Measurements from ENCODE around the gene MCAM. TPM values are rescaled to one million over a fixed set of nuclear protein-coding genes. Genes with fewer than 3 reads are reported as not detected.

MCAM gene
- total and polyA plus RNA-seq, 2 of the 8 experiments (the other 6 are each of a cell fraction or from before 2014, with no cell fraction given) = 22.4 to 32.2 TPM

DNA sequence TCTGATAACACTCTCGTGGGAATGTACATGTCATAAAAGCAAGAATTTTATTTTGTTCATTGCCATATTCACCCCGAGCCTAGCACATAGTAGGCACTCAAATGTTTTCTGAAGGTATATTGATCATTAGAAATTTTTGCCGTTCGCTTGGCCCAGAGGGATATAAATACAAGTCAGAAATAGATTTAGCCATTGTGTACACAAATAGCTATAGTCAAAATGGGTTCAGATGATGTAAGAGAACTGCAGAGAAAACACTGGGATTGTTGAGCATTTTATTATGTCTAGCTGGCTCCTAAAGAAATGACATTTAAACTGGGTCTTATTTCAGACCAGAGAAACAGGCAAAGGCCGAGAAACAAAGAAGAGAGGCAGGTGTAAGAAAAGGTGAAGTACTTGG lies 49.3 kb downstream of the MCAM start:
- Histone ChIP-seq H3K4me2 (ENCODE audit: insufficient read depth in 1 of 2, low read depth in 2 of 2, low read length in 2 of 2) (no peak overlapping the region), H3K18ac (ENCODE audit: extremely low read depth, low read length) (no peak overlapping the region), H2BK5ac (ENCODE audit: low read depth, low read length) (no peak overlapping the region), H4K8ac (ENCODE audit: extremely low read depth, insufficient read depth, low read length) (no peak overlapping the region), H2AK5ac (ENCODE audit: low read depth, low read length) (no peak overlapping the region), H4K5ac (ENCODE audit: insufficient read length, low read depth, low read length) (no peak overlapping the region), H3K79me1 (ENCODE audit: low read depth, low read length) (0 out of 2 replicates have a peak, but pooled peaks cover 3% of the 10 kb centered on the region), H3K4ac (replicated peaks; ENCODE audit: insufficient read length, low read depth, low read length) (no peak overlapping the region), H4K20me1 (replicated peaks in 1 of 2; ENCODE audit: control insufficient read depth in 1 of 2, insufficient read depth in 2 of 2, low read length in 2 of 2) (peaks cover 4 to 5% of the 10 kb centered on the region in 2 experiments), H3K79me2 (ENCODE audit: control insufficient read depth in 1 of 2, insufficient read depth in 2 of 2, low read length in 2 of 2) (peaks cover 0 to 61% of the 10 kb centered on the region in 2 experiments; a peak in 3 of 4 replicates), H3K23me2 (ENCODE audit: low read depth, low read length) (no peaks in the 10 kb centered on the region), H3K36me3 (ENCODE audit: control insufficient read depth in 2 of 4, insufficient read depth in 4 of 4, low read length in 3 of 4) (peaks cover 0 to 10% (median 2%) of the 10 kb centered on the region in 4 experiments; a peak in 2 of 8 replicates), H3K4me3 (ENCODE audit: extremely low read depth in 1 of 4, insufficient read depth in 2 of 4, low read depth in 3 of 4, low read length in 4 of 4) (no peak overlapping the region), H3K4me1 (replicated peaks in 1 of 4; ENCODE audit: control insufficient read depth in 3 of 4, insufficient read depth in 4 of 4, low read length in 3 of 4) (peaks cover 0 to 3% (median 0%) of the 10 kb centered on the region in 4 experiments; a peak in 1 of 7 replicates), H3K23ac (ENCODE audit: insufficient read length) (no peak overlapping the region), H2BK12ac (ENCODE audit: low read depth, low read length) (no peak overlapping the region), H4K91ac (replicated peaks; ENCODE audit: insufficient read length, low read length) (no peak overlapping the region), H3K27ac (ENCODE audit: low read depth, low read length) (no peak overlapping the region), H3K56ac (replicated peaks; ENCODE audit: insufficient read length, low read depth, low read length) (no peak overlapping the region), H2BK120ac (replicated peaks; ENCODE audit: low read depth, low read length) (no peak overlapping the region), H3K9ac (replicated peaks in 1 of 4; ENCODE audit: extremely low read depth in 1 of 4, low read depth in 3 of 4, low read length in 3 of 4) (no peak overlapping the region), H3K9me3 (ENCODE audit: insufficient read depth in 2 of 2, low read depth in 1 of 2, low read length in 1 of 2) (no peaks in the 10 kb centered on the region), H2AFZ (ENCODE audit: low read length) (no peak overlapping the region), H2BK15ac (ENCODE audit: low read length) (no peak overlapping the region), H3K14ac (ENCODE audit: insufficient read length) (no peak overlapping the region), H3K27me3 (replicated peaks in 1 of 4; ENCODE audit: control insufficient read depth in 3 of 4, extremely low read depth in 1 of 4, insufficient read depth in 3 of 4, low read length in 3 of 4) (no peaks in the 10 kb centered on the region), H2BK20ac (ENCODE audit: low read length) (no peak overlapping the region)
- 90% methylated on average over 5 of the region's 5 CpGs; no CpG with 5 or more reads in 1 of the 2 experiments for WGBS, 2 experiments (ENCODE audit: extremely low coverage in 1 of 2, insufficient coverage in 1 of 2, insufficient read length in 1 of 2, insufficient replicate concordance in 2 of 2, low coverage in 1 of 2, low lambda C conversion rate in 2 of 2, missing lambda C conversion rate in 1 of 2)
- POLR2A ChIA-PET (ENCODE audit: partially characterized antibody) = no interaction called here
- no peak for DNase-seq (ENCODE audit: low read depth in 1 of 2, low spot score in 2 of 2)
- CTCF ChIA-PET (ENCODE audit: partially characterized antibody) = interaction anchor here (1.0 to 1.7 kb wide), 3 partner anchors 43 to 85 kb away, joined by 3 to 4 read pairs (median 4); no protein-coding TSS in a partner anchor
- no peak for FAIRE-seq
- TF ChIP-seq CHD1 (IDR thresholded peaks at IDR 0.05; ENCODE audit: low read depth, low read length) = no peak
- no peak for TF ChIP-seq SP4 (IDR thresholded peaks at IDR 0.05; ENCODE audit: low read length)
- TF ChIP-seq EGR1 (IDR thresholded peaks at IDR 0.05; ENCODE audit: borderline replicate concordance, low read depth, low read length) = no peak
- no peak for TF ChIP-seq KDM4A (IDR thresholded peaks at IDR 0.05; ENCODE audit: low read depth, low read length, severe bottlenecking)
- TF ChIP-seq SUZ12 (IDR thresholded peaks at IDR 0.05; ENCODE audit: low read length) = no peak
- TF ChIP-seq, protein P1, sequence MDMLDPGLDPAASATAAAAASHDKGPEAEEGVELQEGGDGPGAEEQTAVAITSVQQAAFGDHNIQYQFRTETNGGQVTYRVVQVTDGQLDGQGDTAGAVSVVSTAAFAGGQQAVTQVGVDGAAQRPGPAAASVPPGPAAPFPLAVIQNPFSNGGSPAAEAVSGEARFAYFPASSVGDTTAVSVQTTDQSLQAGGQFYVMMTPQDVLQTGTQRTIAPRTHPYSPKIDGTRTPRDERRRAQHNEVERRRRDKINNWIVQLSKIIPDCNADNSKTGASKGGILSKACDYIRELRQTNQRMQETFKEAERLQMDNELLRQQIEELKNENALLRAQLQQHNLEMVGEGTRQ (IDR thresholded peaks at IDR 0.05; ENCODE audit: low read length) = no peak
- no peak for TF ChIP-seq SAP30 (IDR thresholded peaks at IDR 0.05; ENCODE audit: insufficient read depth, insufficient replicate concordance, low read length)
- TF ChIP-seq POLR2AphosphoS5 (IDR thresholded peaks at IDR 0.05; ENCODE audit: low read depth, low read length) = no peak
- no peak for TF ChIP-seq TAF7 (optimal IDR thresholded peaks at IDR 0.05; ENCODE audit: borderline replicate concordance, low read depth, low read length)
- TF ChIP-seq BCL11A (IDR thresholded peaks at IDR 0.05; ENCODE audit: low read depth in 2 of 2, low read length in 2 of 2) = no peak
- TF ChIP-seq, protein P2, sequence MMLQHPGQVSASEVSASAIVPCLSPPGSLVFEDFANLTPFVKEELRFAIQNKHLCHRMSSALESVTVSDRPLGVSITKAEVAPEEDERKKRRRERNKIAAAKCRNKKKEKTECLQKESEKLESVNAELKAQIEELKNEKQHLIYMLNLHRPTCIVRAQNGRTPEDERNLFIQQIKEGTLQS (IDR thresholded peaks at IDR 0.05; ENCODE audit: insufficient read depth, low read depth, low read length) = no peak
- no peak for TF ChIP-seq ASH2L (IDR thresholded peaks at IDR 0.05; ENCODE audit: low read length)
- no peak for TF ChIP-seq TBP (IDR thresholded peaks at IDR 0.05; ENCODE audit: low read depth, low read length)
